Activated CD4-positive, alpha-beta memory T cell treated with anti-CD3 and anti-CD28 coated beads, Interleukin-2, amount 10 ng/mL, durations not matched to agents 7 days and 5 days (primary cell): ENCODE measurements around the gene NAT14. TPM values are rescaled to one million over a fixed set of nuclear protein-coding genes. Genes with fewer than 3 reads are reported as not detected.
"Not testable (repeated sequence)": the region's sequence is repeated elsewhere in the genome, so short reads cannot be mapped to it uniquely, and the experiment has no call there.

Experiments
- CTCF ChIA-PET: fragments of 350-600 bp; sonication (Branson Sonifier 250); formaldehyde crosslinking; loops from one replicate; lab custom pipeline; 2021; ENCODE audit warnings: antibody characterized with exemption, inconsistent platforms; lab: Charles Lee
- POLR2A ChIA-PET: fragments of 350-600 bp; sonication (Branson Sonifier 250); formaldehyde crosslinking; loops from one replicate; lab custom pipeline; 2021; ENCODE audit warnings: antibody characterized with exemption; lab: Charles Lee
- DNase-seq: peaks from one replicate; pipeline ENCODE4 v3.0.0-alpha.2; 2020
- H3K27ac Mint-ChIP-seq: one replicate; pipeline ENCODE4 v1.8.0; 2021; ENCODE audit warnings: mild to moderate bottlenecking, mixed read lengths
- H3K27me3 Mint-ChIP-seq: one replicate; pipeline ENCODE4 v1.8.0; 2021; ENCODE audit warnings: mixed read lengths
- H3K36me3 Mint-ChIP-seq: one replicate; pipeline ENCODE4 v1.8.0; 2021; ENCODE audit warnings: low read depth, mixed read lengths
- H3K4me1 Mint-ChIP-seq: one replicate; pipeline ENCODE4 v1.8.0; 2021; ENCODE audit warnings: mixed read lengths
- H3K4me3 Mint-ChIP-seq: one replicate; pipeline ENCODE4 v1.8.0; 2021; ENCODE audit warnings: mild to moderate bottlenecking, mixed read lengths
- H3K9me3 Mint-ChIP-seq: one replicate; pipeline ENCODE4 v1.8.0; 2021; ENCODE audit warnings: mixed read lengths
- total RNA-seq, 2 experiments: library from RNA; stranded (reverse); gene quantifications; one replicate each; pipeline ENCODE4 v1.2.3, GENCODE V29; 2021

Gene NAT14
- total RNA-seq, 2 experiments from 2014 or later, result 11.9 to 12.0 TPM

GRCh38 chr19:55534280-55534679 is 49.3 kb downstream of the NAT14 start:
- H3K36me3 Mint-ChIP-seq, H3K4me3 Mint-ChIP-seq, H3K9me3 Mint-ChIP-seq, DNase-seq, H3K27me3 Mint-ChIP-seq, H3K4me1 Mint-ChIP-seq, POLR2A ChIA-PET, H3K27ac Mint-ChIP-seq: not testable (repeated sequence)
- CTCF ChIA-PET, result interaction anchor here (0.7 kb wide), 1 partner anchor 30 kb away, joined by 4 read pairs; no protein-coding TSS in a partner anchor

GRCh38 chr19:55535173-55535964 is 50.4 kb downstream of the NAT14 start:
- DNase-seq, result no peak
- Mint-ChIP-seq H3K27me3 (no peaks in the 10 kb centered on the region), H3K36me3 (no peaks in the 10 kb centered on the region), H3K4me1 (no peaks in the 10 kb centered on the region), H3K9me3 (no peaks in the 10 kb centered on the region), H3K27ac (no peak overlapping the region), H3K4me3 (no peak overlapping the region)
- CTCF ChIA-PET, result interaction anchor here (0.7 to 0.9 kb wide), 2 partner anchors 31 to 32 kb away, joined by 3 to 4 read pairs; no protein-coding TSS in a partner anchor
- POLR2A ChIA-PET, result no interaction called here

- POLR2A ChIA-PET, result no interaction called here
- no peaks in the 10 kb centered on the region for H3K27me3 Mint-ChIP-seq
- CTCF ChIA-PET, result interaction anchor here (0.9 kb wide), 1 partner anchor 32 kb away, joined by 3 read pairs; no protein-coding TSS in a partner anchor
- H3K4me1 Mint-ChIP-seq, result no peaks in the 10 kb centered on the region
- H3K27ac Mint-ChIP-seq, result no peak overlapping the region
- H3K36me3 Mint-ChIP-seq, result no peaks in the 10 kb centered on the region
- no peak overlapping the region for H3K4me3 Mint-ChIP-seq
- H3K9me3 Mint-ChIP-seq, result no peaks in the 10 kb centered on the region
- DNase-seq, result no peak
These were observed 51.0 kb downstream of the NAT14 start for GRCh38 chr19:55535965-55536350.

GRCh38 chr19:55536366-55536765 is 51.4 kb downstream of the NAT14 start:
- Mint-ChIP-seq H3K4me3 (no peak overlapping the region), H3K4me1 (no peaks in the 10 kb centered on the region), H3K27me3 (no peaks in the 10 kb centered on the region), H3K36me3 (no peaks in the 10 kb centered on the region), H3K9me3 (no peaks in the 10 kb centered on the region), H3K27ac (no peak overlapping the region)
- POLR2A ChIA-PET, result no interaction called here
- CTCF ChIA-PET, result no interaction called here
- no peak for DNase-seq

Other genes starting within 250 kb of the NAT14 start
- gene PPP6R1, start 226.2 kb upstream of the NAT14 start, total RNA-seq, result 100 to 1,000 TPM; 213 to 229 TPM
- gene HSPBP1, start 205.1 kb upstream of the NAT14 start, total RNA-seq, result 10 to 100 TPM; 28.9 to 29.0 TPM
- gene BRSK1, start 201.2 kb upstream of the NAT14 start, total RNA-seq, result 1 to 10 TPM; 5.6 to 5.7 TPM
- gene TMEM150B, start 159.8 kb upstream of the NAT14 start, total RNA-seq, result 1 to 10 TPM; 1.0 to 2.0 TPM
- 10 to 100 TPM; 27.2 to 28.9 TPM for gene KMT5C, start 145.3 kb upstream of the NAT14 start, total RNA-seq
- 1 to 10 TPM in 1 of 2 experiments, under 1 TPM in 1; 0.83 to 2.0 TPM for gene COX6B2, start 130.5 kb upstream of the NAT14 start, total RNA-seq
- not detected for gene GARIN5B, start 121.9 kb upstream of the NAT14 start, total RNA-seq
- gene IL11, start 114.7 kb upstream of the NAT14 start, total RNA-seq, result under 1 TPM in 1 of 2 experiments, not detected in 1; 0.48 TPM
- gene TMEM190, start 108.4 kb upstream of the NAT14 start, total RNA-seq, result not detected
- gene TMEM238, start 100.9 kb upstream of the NAT14 start, total RNA-seq, result 10 to 100 TPM; 19.2 to 19.3 TPM
- 1,000 to 10,000 TPM; 3,004 to 3,026 TPM for gene RPL28, start 99.3 kb upstream of the NAT14 start, total RNA-seq
- 100 to 1,000 TPM; 277 to 284 TPM for gene UBE2S, start 77.4 kb upstream of the NAT14 start, total RNA-seq
- gene SHISA7, start 41.9 kb upstream of the NAT14 start, total RNA-seq, result not detected
- gene ISOC2, start 23.5 kb upstream of the NAT14 start, total RNA-seq, result 10 to 100 TPM; 14.5 to 16.7 TPM
- gene C19orf85, start 20.4 kb upstream of the NAT14 start, total RNA-seq, result not detected
- 1 to 10 TPM; 6.7 to 9.1 TPM for gene ZNF628, start 8.6 kb upstream of the NAT14 start, total RNA-seq
- under 1 TPM; 0.15 to 0.18 TPM for gene SSC5D, start 3.2 kb downstream of the NAT14 start, total RNA-seq
- not detected for gene SBK2, start 51.9 kb downstream of the NAT14 start, total RNA-seq
- gene SBK3, start 60.4 kb downstream of the NAT14 start, total RNA-seq, result not detected
- 1 to 10 TPM; 6.4 to 6.6 TPM for gene ZNF579, start 95.7 kb downstream of the NAT14 start, total RNA-seq
- gene FIZ1, start 114.3 kb downstream of the NAT14 start, total RNA-seq, result 10 to 100 TPM; 10.9 to 11.7 TPM
- gene ZNF524, start 115.1 kb downstream of the NAT14 start, total RNA-seq, result 10 to 100 TPM; 35.4 to 37.3 TPM
- 10 to 100 TPM; 15.3 to 15.4 TPM for gene ZNF865, start 120.5 kb downstream of the NAT14 start, total RNA-seq
- gene ZNF784, start 139.4 kb downstream of the NAT14 start, total RNA-seq, result 1 to 10 TPM; 6.4 to 7.4 TPM
- gene ZNF580, start 155.8 kb downstream of the NAT14 start, total RNA-seq, result 10 to 100 TPM; 35.7 to 39.7 TPM
- 10 to 100 TPM; 26.6 to 30.1 TPM for gene ZNF581, start 158.5 kb downstream of the NAT14 start, total RNA-seq
- 1 to 10 TPM; 3.7 to 3.8 TPM for gene CCDC106, start 163.0 kb downstream of the NAT14 start, total RNA-seq
- 100 to 1,000 TPM; 204 to 213 TPM for gene U2AF2, start 169.8 kb downstream of the NAT14 start, total RNA-seq
- gene EPN1, start 190.0 kb downstream of the NAT14 start, total RNA-seq, result 10 to 100 TPM; 63.9 to 64.5 TPM